CD4-positive, alpha-beta T cell (primary cell): Measurements from ENCODE around the gene MLLT3. TPM values are rescaled to one million over a fixed set of nuclear protein-coding genes. Genes with fewer than 3 reads are reported as not detected.

Experiments
- ATAC-seq: fragments of 200-7000 bp; cut with Tn5 transposase; one replicate; pipeline ENCODE4 v1.10.0; 2022; ENCODE audit warnings: mild to moderate bottlenecking; ENCODE audit not compliant: poor library complexity
- CTCF ChIA-PET: fragments of 350-600 bp; sonication (Branson Sonifier 250); formaldehyde crosslinking; loops from one replicate; lab custom pipeline; 2021; ENCODE audit warnings: antibody characterized with exemption, inconsistent platforms; lab: Charles Lee
- POLR2A ChIA-PET: fragments of 350-600 bp; sonication (Branson Sonifier 250); formaldehyde crosslinking; loops from one replicate; lab custom pipeline; 2021; ENCODE audit warnings: antibody characterized with exemption, inconsistent platforms; lab: Charles Lee
- DNase-seq, 14 experiments: peaks; one replicate each; pipeline ENCODE4 v3.0.0-alpha.2; 2013 to 2020; ENCODE audit warnings: mixed read lengths in 2 of 14
- H3K27ac ChIP-seq, 2 donors: one replicate each; pipeline versions ENCODE4 v1.5.1 to v1.7.0; 2013; ENCODE audit warnings: low read length in 2 of 2, low read depth in 1 of 2, mild to moderate bottlenecking in 1 of 2
- H3K27me3 ChIP-seq, 2 experiments: 1 replicate in 1 of 2; 2 replicates in 1 of 2; pipeline versions ENCODE4 v1.6.1 to v1.7.0; 2013; ENCODE audit warnings: low read length in 2 of 2, control low read depth in 1 of 2, mild to moderate bottlenecking in 1 of 2, moderate library complexity in 1 of 2; ENCODE audit not compliant: insufficient read depth in 2 of 2, control insufficient read depth in 1 of 2
- H3K36me3 ChIP-seq: one replicate; pipeline ENCODE4 v1.6.1; 2013; ENCODE audit warnings: low read length, control low read depth; ENCODE audit not compliant: insufficient read depth
- H3K4me1 ChIP-seq: one replicate; pipeline ENCODE4 v1.6.1; 2013; ENCODE audit warnings: low read length, control low read depth; ENCODE audit not compliant: insufficient read depth
- H3K4me3 ChIP-seq: one replicate; pipeline ENCODE4 v1.5.1; 2013; ENCODE audit warnings: mild to moderate bottlenecking, low read length, moderate library complexity
- H3K9me3 ChIP-seq, 2 experiments: 1 replicate in 1 of 2; 2 replicates in 1 of 2; pipeline versions ENCODE4 v1.6.1 to v1.7.0; 2013; ENCODE audit warnings: low read length in 2 of 2, mild to moderate bottlenecking in 2 of 2, control low read depth in 1 of 2, moderate library complexity in 1 of 2; ENCODE audit not compliant: control insufficient read depth in 1 of 2, insufficient read depth in 1 of 2
- H3K27ac Mint-ChIP-seq: one replicate; pipeline ENCODE4 v1.8.0; 2020; ENCODE audit warnings: mixed read lengths
- H3K27me3 Mint-ChIP-seq: one replicate; pipeline ENCODE4 v1.8.0; 2021; ENCODE audit warnings: mixed read lengths
- H3K36me3 Mint-ChIP-seq: one replicate; pipeline ENCODE4 v1.8.0; 2021; ENCODE audit warnings: low read depth, mixed read lengths
- H3K4me1 Mint-ChIP-seq: one replicate; pipeline ENCODE4 v1.8.0; 2021; ENCODE audit warnings: low read depth, mixed read lengths
- H3K4me3 Mint-ChIP-seq: one replicate; pipeline ENCODE4 v1.8.0; 2020; ENCODE audit warnings: mild to moderate bottlenecking, mixed read lengths
- H3K9me3 Mint-ChIP-seq: one replicate; pipeline ENCODE4 v1.8.0; 2020; ENCODE audit warnings: mixed read lengths
- CTCF ChIP-seq: fragments of 200-600 bp; IDR thresholded peaks from one replicate; pipeline ENCODE4 v1.8.0; 2022; ENCODE audit warnings: antibody characterized with exemption, mild to moderate bottlenecking
- intact Hi-C, 2 experiments: fragments of 100-400 bp; cut with DNase I in 1 of 2; cut with micrococcal nuclease in 1 of 2; formaldehyde crosslinking; loops; one replicate each; pipeline versions ENCODE4 v1.15.1 to v1.9.0; 2023 to 2025; cut with DNase I, micrococcal nuclease
- total RNA-seq, 174 experiments: library from RNA in 2 of 174; stranded (reverse) in 2 of 174; gene quantifications; one replicate each; pipeline ENCODE4 v1.2.3 and lab custom pipeline; 2021 to 2026

MLLT3 gene
- total RNA-seq, 2 experiments from 2014 or later, result 59.2 to 60.6 TPM

DNA sequence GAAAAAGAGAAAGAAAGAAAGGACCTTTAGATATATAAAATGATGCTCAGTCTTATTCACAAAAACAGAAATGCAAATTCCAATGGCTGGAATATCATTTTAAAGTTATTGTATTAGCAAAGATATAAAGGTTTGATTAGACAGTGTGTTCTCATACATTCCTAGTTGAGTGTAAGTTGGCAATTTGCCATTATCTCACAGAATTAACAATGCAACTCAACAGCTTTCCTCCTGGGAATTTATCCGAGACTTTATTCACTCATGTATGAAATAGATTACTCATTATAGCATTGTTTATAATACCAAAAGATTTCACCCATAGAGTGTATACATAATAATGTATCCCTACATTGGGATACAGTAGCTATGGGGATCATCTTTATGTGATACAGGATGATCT, 27.1 kb upstream of the MLLT3 start:
- H3K4me1 ChIP-seq, result no peaks in the 10 kb centered on the region
- no peaks in the 10 kb centered on the region for H3K36me3 Mint-ChIP-seq
- no peak overlapping the region for H3K27ac Mint-ChIP-seq
- H3K4me3 Mint-ChIP-seq, result no peak overlapping the region
- H3K36me3 ChIP-seq, result no peaks in the 10 kb centered on the region
- DNase-seq (no peak), ATAC-seq (no peak)
- H3K9me3 Mint-ChIP-seq, result no peaks in the 10 kb centered on the region
- no peak overlapping the region for H3K4me3 ChIP-seq
- POLR2A ChIA-PET, result interaction anchor here (1.5 kb wide), 1 partner anchor 9 kb away, joined by 4 read pairs; no protein-coding TSS in a partner anchor
- no peak for TF ChIP-seq CTCF
- H3K9me3 ChIP-seq, result no peaks in the 10 kb centered on the region
- no peaks in the 10 kb centered on the region for H3K27me3 ChIP-seq
- H3K4me1 Mint-ChIP-seq, result no peaks in the 10 kb centered on the region
- CTCF ChIA-PET, result no interaction called here
- no peaks in the 10 kb centered on the region for H3K27me3 Mint-ChIP-seq
- H3K27ac ChIP-seq, result no peak overlapping the region
- intact Hi-C loops, result no loop called here

GRCh38 chr9:20646656-20647055, 24.4 kb upstream of the MLLT3 start:
- H3K27me3 ChIP-seq, result no peaks in the 10 kb centered on the region
- peaks cover 5% of the 10 kb centered on the region for H3K4me1 Mint-ChIP-seq
- H3K4me3 Mint-ChIP-seq, result no peak overlapping the region
- ATAC-seq, result no peak
- ChIA-PET CTCF (interaction anchor here (1.3 kb wide), 1 partner anchor 38 kb away, joined by 3 read pairs; no protein-coding TSS in a partner anchor), POLR2A (interaction anchor here (1.0 kb wide), 1 partner anchor 37 kb away, joined by 3 read pairs; the partner anchor contains the start of gene FOCAD)
- H3K27ac ChIP-seq, result no peak overlapping the region
- no peaks in the 10 kb centered on the region for H3K36me3 ChIP-seq
- DNase-seq, result no peak
- H3K36me3 Mint-ChIP-seq, result no peaks in the 10 kb centered on the region
- H3K9me3 ChIP-seq, result no peaks in the 10 kb centered on the region
- no peaks in the 10 kb centered on the region for H3K4me1 ChIP-seq
- H3K27ac Mint-ChIP-seq, result no peak overlapping the region
- H3K4me3 ChIP-seq, result no peak overlapping the region
- H3K27me3 Mint-ChIP-seq, result no peaks in the 10 kb centered on the region
- intact Hi-C loops, result no loop called here
- H3K9me3 Mint-ChIP-seq, result no peaks in the 10 kb centered on the region
- no peak for TF ChIP-seq CTCF

GRCh38 chr9:20643660-20644059, 21.4 kb upstream of the MLLT3 start:
- no peaks in the 10 kb centered on the region for H3K27me3 ChIP-seq
- H3K9me3 ChIP-seq, result no peaks in the 10 kb centered on the region
- CTCF ChIA-PET, result interaction anchor here (1.2 kb wide), 1 partner anchor 19 kb away, joined by 4 read pairs; no protein-coding TSS in a partner anchor
- no peak overlapping the region for H3K4me3 ChIP-seq
- no peaks in the 10 kb centered on the region for H3K9me3 Mint-ChIP-seq
- H3K27me3 Mint-ChIP-seq, result no peaks in the 10 kb centered on the region
- no peaks in the 10 kb centered on the region for H3K36me3 Mint-ChIP-seq
- H3K36me3 ChIP-seq, result no peaks in the 10 kb centered on the region
- no peak overlapping the region for H3K27ac Mint-ChIP-seq
- ATAC-seq, result no peak
- no peak overlapping the region for H3K4me3 Mint-ChIP-seq
- no peak for DNase-seq
- no peak overlapping the region for H3K27ac ChIP-seq
- intact Hi-C loops, result loop anchor here (5.0 kb wide), 1 partner anchor 39 kb away; the partner anchor contains the start of gene FOCAD (in 2 of the 2)
- TF ChIP-seq CTCF, result no peak
- peaks cover 15% of the 10 kb centered on the region for H3K4me1 Mint-ChIP-seq
- peaks cover 11% of the 10 kb centered on the region for H3K4me1 ChIP-seq
- POLR2A ChIA-PET, result interaction anchor here (2.1 kb wide), 1 partner anchor 21 kb away, joined by 6 read pairs; the partner anchor contains the start of gene MLLT3
